Stimulated activated CD8-positive, alpha-beta memory T cell treated with anti-CD3 and anti-CD28 coated beads, Interleukin-4, amount 100 ng/mL, for 1 hour (primary cell): ENCODE measurements around the gene CNR1.
"Not testable (repeated sequence)": the region's sequence is repeated elsewhere in the genome, so short reads cannot be mapped to it uniquely, and the experiment has no call there.

Experiments used
- DNase-seq, 2 donors: peaks; one replicate each; pipeline ENCODE4 v3.0.0-alpha.2; 2020; ENCODE audit warnings: low read depth in 2 of 2, low spot score in 1 of 2

The CNR1 gene

DNA sequence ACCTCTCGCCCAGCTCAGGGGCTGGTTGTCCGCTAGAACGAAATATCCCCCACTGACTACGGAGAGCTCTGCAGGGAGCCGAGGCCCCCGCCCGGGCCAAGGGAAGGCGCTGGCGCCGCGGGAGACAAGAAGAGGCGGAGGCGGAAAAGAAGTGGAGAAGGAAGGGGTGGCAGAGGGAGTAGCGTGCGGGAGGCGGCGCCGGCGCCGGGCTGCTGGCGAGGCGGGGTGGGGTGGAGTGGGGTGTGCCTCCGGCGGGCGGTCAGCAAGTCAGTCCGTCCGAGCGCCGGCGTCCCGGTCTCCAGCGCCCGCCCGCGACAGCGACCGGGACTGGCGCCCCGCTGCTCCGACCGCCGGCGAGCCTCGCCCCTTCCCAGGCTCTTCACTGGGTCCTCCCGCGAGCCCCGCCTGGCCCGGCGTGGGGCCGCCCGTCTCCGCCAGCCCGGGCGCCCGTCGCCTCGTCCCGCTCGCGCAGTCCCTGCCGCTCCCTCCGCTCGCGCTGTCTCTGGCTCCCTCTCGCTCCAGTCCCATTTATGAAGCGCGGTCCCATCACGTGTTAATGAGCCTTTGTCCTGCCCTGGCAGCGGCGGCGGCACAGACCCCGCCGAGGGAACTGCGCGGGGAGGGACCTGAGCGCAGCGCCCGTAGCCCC lies at the start of gene CNR1:
Gene CNR1 (minus strand): TSS at position 504 of the 649 bp plus-strand sequence. CDS start 21,073 bp downstream, outside the sequence.
- DNase-seq = no peak

GRCh38 chr6:88211446-88211845 lies 45.3 kb upstream of the CNR1 start:
- no peak for DNase-seq

DNA sequence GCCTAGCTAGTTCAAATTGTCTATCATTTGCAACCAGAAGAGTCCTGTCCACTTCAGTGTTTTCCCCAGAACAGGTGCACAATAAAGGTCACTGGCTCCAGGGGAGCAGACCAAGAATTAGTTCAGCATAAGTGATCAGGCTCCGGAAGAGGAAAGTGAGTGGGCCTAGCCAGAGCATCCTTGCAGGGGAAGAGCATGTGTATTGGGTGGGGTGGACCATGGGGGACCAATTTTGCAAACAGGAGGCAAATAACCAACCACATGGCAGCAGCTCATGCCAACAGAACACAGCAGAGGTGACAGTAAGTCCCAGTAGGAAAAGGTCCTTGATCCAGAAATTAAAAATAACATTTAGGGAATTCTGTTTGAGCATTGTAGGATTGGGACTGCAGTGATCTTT lies 43.2 kb upstream of the CNR1 start:
- DNase-seq = no peak

- no peak for DNase-seq
Observed at GRCh38 chr6:88208726-88209125, 42.6 kb upstream of the CNR1 start.

GRCh38 chr6:88201734-88202133 lies 35.6 kb upstream of the CNR1 start:
- not testable (repeated sequence) for DNase-seq

- no peak for DNase-seq
Observed at GRCh38 chr6:88184921-88185320, 18.8 kb upstream of the CNR1 start.

- DNase-seq = no peak
Observed at GRCh38 chr6:88183471-88183870, 17.3 kb upstream of the CNR1 start.

DNA sequence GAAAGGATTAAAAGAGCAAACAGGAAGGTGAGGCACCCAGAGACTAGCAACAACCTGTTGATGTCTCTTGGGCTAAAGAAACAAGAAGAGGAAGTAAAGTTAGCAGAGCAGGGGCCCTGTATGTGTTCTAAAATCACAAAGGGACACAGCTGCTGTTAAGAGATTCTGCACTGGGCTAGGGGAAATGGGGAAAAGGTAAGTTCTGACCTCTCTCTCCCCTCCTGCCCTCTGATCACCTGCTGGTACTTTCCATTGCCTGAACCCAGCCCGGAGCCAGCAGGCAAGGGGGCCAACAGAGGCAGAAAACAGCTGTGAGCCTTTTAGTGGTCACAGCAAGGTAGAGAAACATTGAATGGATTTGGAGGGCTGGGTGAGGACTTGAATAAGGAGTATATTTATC lies 13.5 kb upstream of the CNR1 start:
- DNase-seq = no peak

DNA sequence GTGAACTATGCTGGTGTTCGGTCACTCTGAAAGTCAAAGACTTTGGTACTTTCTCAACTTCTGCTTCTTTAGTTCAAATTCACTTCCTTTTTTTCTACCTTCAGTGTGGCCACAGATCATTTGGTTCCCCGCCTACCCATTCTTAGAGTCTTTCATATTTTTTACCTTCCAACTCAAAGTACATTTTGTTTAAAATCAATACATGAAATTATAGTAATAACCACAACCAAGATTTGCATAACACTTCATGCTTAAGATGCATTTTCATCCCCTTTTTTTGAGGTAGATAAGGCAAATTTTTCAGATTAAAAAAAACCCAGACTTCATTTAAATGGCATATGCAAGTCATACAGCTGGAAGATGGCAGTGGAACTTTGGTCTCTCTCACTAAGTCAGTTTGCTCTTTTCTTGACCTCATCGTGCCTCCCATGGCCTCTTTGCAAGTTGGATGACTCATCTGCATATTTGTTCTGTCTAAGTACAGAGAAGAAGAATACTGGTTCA lies 11.9 kb upstream of the CNR1 start:
- DNase-seq = no peak

GRCh38 chr6:88174906-88175305 lies 8.8 kb upstream of the CNR1 start:
- no peak for DNase-seq

DNA sequence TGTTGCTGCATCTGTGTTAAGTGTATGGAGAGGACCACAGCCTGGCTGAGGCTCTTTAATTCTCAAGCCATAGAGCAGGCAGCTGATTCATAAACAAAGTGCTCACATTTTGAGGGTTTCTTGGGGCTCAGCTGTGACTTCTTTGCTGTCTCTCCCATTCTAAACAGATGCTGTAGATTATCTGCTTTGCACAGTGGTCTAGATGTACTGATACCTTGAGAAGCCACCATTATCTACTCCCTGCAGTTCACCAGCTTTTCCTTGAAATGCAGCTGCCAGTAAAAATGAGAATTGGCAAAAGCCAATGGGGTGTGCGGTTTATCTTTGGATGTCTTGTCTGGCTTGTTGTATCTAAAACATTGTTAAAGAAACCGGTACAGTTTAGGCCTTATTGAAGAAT lies 5.2 kb upstream of the CNR1 start:
- DNase-seq = no peak

DNA sequence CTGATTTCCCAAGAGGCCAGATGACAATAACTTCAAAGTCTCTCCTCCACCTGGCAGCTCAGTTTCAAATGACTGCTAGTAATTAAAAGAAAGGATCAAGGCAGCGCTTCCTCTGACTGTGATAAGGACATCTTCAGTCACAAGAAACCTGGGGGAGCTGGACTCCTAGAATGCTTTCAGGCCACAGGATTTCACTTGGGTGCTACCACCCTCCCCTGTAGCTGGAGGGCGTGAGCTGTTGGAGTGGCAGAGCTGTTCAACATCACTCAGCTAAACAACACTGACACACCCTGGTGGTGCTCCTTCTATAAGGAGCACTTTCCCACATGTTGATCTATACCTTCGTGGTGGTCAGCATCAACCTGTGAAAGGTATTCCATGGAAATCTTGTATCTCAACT lies 2.2 kb upstream of the CNR1 start:
- no peak for DNase-seq

GRCh38 chr6:88167352-88167937 lies 1.3 kb upstream of the CNR1 start:
- no peak for DNase-seq

DNA sequence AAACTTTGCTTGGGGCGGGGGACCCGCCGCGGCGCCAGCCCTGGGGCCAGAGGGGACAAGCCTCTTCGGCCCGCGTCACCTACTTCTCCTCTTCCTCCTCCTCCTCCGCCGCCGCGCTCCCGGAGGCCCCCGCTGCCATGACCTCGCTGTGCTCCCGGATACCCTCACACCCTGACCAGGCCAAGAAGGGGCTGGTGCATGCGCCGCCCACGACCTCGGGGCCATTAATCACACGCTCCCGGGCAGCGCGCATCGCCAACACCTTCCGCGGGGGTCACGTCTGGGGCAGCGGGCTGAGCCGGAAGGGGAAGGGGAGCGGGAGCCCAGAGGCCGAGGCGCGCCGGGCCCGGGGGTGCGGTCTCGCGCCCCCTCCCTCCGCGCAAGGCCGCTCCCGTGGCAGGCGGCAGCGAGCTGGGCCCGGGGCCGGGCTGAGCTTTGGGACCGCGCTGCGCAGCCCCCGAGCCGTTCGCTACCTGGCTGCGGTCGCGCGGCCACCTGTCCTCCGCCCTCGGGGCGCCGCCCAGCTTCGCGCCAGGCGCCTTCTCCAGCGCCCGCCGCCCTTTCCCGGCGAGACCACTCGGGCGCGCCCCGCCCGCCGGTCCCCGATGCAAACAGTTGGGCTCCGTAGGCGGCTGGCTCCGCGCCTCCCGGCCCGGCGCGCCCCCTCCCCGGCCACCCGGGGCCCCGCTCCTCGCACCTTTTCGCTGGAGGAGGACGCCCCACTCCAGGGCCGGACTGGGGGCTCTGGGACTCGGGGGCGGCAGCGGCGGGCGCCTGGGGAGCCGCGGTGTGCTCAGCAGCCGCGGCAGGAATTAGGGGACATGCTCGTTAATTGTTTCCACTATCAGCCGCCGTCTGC lies 575 bp upstream of the CNR1 start:
- no peak for DNase-seq

- no peak for DNase-seq
Observed at GRCh38 chr6:88165087-88165843, 882 bp downstream of the CNR1 start.

- DNase-seq = no peak
Observed at GRCh38 chr6:88164061-88164460, 2.1 kb downstream of the CNR1 start.

GRCh38 chr6:88163616-88164015 lies 2.5 kb downstream of the CNR1 start:
- DNase-seq = no peak

DNA sequence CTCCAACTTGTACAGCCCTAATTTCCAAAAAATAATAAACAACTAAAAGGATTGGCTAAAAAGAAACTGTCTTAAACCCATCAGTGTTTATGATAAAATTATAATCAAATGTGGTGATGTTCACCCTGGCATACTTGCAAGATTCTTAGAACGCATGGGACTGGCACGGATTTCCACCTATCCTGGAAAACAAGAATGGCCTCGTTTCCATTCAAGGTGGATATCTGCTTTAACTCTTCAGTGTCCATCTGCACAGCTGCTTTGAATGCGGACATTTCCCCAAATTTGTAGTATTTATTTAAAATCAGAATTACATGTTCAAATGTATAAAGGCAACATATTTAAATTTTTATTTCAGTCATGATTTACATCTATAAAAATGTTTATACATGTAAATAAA lies 4.2 kb downstream of the CNR1 start:
- no peak for DNase-seq

- DNase-seq = no peak
Observed at GRCh38 chr6:88157106-88157505, 9.0 kb downstream of the CNR1 start.

GRCh38 chr6:88145298-88145963 lies 20.7 kb downstream of the CNR1 start:
- no peak for DNase-seq
